Measurements from ENCODE around the gene ATP8A2. TPM values are rescaled to one million over a fixed set of nuclear protein-coding genes. Genes with fewer than 3 reads are reported as not detected.

The ATP8A2 gene
- total RNA-seq, 4 donors from 2014 or later, result 0.13 to 0.24 (median 0.20) TPM

GRCh38 chr13:25977671-25978070 is 605.9 kb downstream of the ATP8A2 start:
- Histone ChIP-seq H3K4me1 (no peaks in the 10 kb centered on the region), H3K9me3 (no peaks in the 10 kb centered on the region), H3K27ac (no peak overlapping the region), H3K27me3 (peaks cover 11% of the 10 kb centered on the region), H3K4me3 (no peak overlapping the region), H3K36me3 (no peaks in the 10 kb centered on the region)
- WGBS, result 26% methylated on average over 4 of the region's 4 CpGs
- no peak for DNase-seq (ENCODE audit: low spot score in 2 of 2)
- TF ChIP-seq POLR2AphosphoS5 (IDR thresholded peaks at IDR 0.05), result no peak
- TF ChIP-seq POLR2A (IDR thresholded peaks at IDR 0.05), result no peak
- no peak for TF ChIP-seq CTCF (IDR thresholded peaks at IDR 0.05)
- no peak for TF ChIP-seq EP300 (IDR thresholded peaks at IDR 0.05)

- no peak for DNase-seq (ENCODE audit: low spot score in 2 of 2)
- no peak overlapping the region for H3K4me3 ChIP-seq
- WGBS, result 91% methylated on average over 2 of the region's 2 CpGs
- H3K27me3 ChIP-seq, result peaks cover 11% of the 10 kb centered on the region
- no peak overlapping the region for H3K27ac ChIP-seq
- no peaks in the 10 kb centered on the region for H3K4me1 ChIP-seq
- H3K9me3 ChIP-seq, result no peaks in the 10 kb centered on the region
- no peaks in the 10 kb centered on the region for H3K36me3 ChIP-seq
- TF ChIP-seq CTCF (IDR thresholded peaks at IDR 0.05) (no peak), POLR2AphosphoS5 (IDR thresholded peaks at IDR 0.05) (no peak), EP300 (IDR thresholded peaks at IDR 0.05) (no peak), POLR2A (IDR thresholded peaks at IDR 0.05) (no peak)
Observed at GRCh38 chr13:25978961-25979360, 607.2 kb downstream of the ATP8A2 start.

- no peak overlapping the region for H3K4me3 ChIP-seq
- H3K4me1 ChIP-seq, result no peaks in the 10 kb centered on the region
- no peaks in the 10 kb centered on the region for H3K9me3 ChIP-seq
- H3K27me3 ChIP-seq, result peaks cover 8% of the 10 kb centered on the region
- TF ChIP-seq CTCF (IDR thresholded peaks at IDR 0.05), result no peak
- no peak for TF ChIP-seq EP300 (IDR thresholded peaks at IDR 0.05)
- no peak overlapping the region for H3K27ac ChIP-seq
- H3K36me3 ChIP-seq, result no peaks in the 10 kb centered on the region
- no peak for DNase-seq (ENCODE audit: low spot score in 2 of 2)
- WGBS, result 92% methylated on average over 6 of the region's 6 CpGs
Observed at GRCh38 chr13:25979371-25979770, 607.6 kb downstream of the ATP8A2 start.

- no peaks in the 10 kb centered on the region for H3K27me3 ChIP-seq
- no peak overlapping the region for H3K27ac ChIP-seq
- TF ChIP-seq EP300 (IDR thresholded peaks at IDR 0.05), result no peak
- TF ChIP-seq POLR2AphosphoS5 (IDR thresholded peaks at IDR 0.05), result no peak
- no peak for TF ChIP-seq POLR2A (IDR thresholded peaks at IDR 0.05)
- no peak for TF ChIP-seq CTCF (IDR thresholded peaks at IDR 0.05)
- no peaks in the 10 kb centered on the region for H3K36me3 ChIP-seq
- 75% methylated on average over 2 of the region's 2 CpGs for WGBS
- no peaks in the 10 kb centered on the region for H3K4me1 ChIP-seq
- no peaks in the 10 kb centered on the region for H3K9me3 ChIP-seq
- no peak for DNase-seq (ENCODE audit: low spot score in 2 of 2)
- no peak overlapping the region for H3K4me3 ChIP-seq
Observed at GRCh38 chr13:25980255-25980654, 608.5 kb downstream of the ATP8A2 start.

GRCh38 chr13:25981060-25981459 is 609.3 kb downstream of the ATP8A2 start:
- DNase-seq (ENCODE audit: low spot score in 2 of 2), result no peak
- Histone ChIP-seq H3K36me3 (no peaks in the 10 kb centered on the region), H3K9me3 (no peaks in the 10 kb centered on the region), H3K4me1 (no peaks in the 10 kb centered on the region), H3K4me3 (no peak overlapping the region), H3K27ac (no peak overlapping the region), H3K27me3 (no peaks in the 10 kb centered on the region)
- TF ChIP-seq CTCF (IDR thresholded peaks at IDR 0.05) (no peak), POLR2AphosphoS5 (IDR thresholded peaks at IDR 0.05) (no peak)
- WGBS, result 53% methylated on average over 1 of the region's 1 CpG
